ENCODE data around the gene CYP27B1.

DNA sequence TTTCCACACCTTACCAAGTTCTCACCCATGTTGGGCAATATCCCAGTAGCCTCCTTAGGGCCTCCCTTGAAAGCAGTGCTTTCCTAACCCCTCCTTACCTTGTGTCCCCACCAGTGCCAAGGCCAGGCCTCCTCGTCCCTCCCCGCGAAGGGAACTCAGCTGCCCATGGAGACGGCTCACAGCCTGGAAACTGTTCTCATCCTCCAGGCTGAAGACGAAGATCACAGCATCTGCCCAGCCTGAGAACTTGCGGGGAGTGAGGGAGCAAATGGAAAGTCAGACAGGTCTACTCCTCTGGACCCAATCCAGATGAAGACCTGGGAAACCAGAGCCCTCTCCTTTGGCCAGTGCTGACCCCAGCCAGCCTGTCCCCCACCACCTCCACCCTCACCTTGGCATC is 33.0 kb downstream of the CYP27B1 start:
- TF ChIP-seq CTCF (IDR thresholded peaks at IDR 0.05; ENCODE audit: low read depth, low read length) (no peak), POLR2A (IDR thresholded peaks at IDR 0.05; ENCODE audit: extremely low read depth, insufficient read length) (no peak)
